Activated effector memory CD4-positive, alpha-beta T cell treated with anti-CD3 and anti-CD28 coated beads, Interleukin-2, amount 50 U/mL, for 16 hours (primary cell): ENCODE measurements around the gene JAG1.

Experiments used
- DNase-seq: peaks from one replicate; pipeline ENCODE4 v3.0.0-alpha.2; 2020

Gene JAG1

DNA sequence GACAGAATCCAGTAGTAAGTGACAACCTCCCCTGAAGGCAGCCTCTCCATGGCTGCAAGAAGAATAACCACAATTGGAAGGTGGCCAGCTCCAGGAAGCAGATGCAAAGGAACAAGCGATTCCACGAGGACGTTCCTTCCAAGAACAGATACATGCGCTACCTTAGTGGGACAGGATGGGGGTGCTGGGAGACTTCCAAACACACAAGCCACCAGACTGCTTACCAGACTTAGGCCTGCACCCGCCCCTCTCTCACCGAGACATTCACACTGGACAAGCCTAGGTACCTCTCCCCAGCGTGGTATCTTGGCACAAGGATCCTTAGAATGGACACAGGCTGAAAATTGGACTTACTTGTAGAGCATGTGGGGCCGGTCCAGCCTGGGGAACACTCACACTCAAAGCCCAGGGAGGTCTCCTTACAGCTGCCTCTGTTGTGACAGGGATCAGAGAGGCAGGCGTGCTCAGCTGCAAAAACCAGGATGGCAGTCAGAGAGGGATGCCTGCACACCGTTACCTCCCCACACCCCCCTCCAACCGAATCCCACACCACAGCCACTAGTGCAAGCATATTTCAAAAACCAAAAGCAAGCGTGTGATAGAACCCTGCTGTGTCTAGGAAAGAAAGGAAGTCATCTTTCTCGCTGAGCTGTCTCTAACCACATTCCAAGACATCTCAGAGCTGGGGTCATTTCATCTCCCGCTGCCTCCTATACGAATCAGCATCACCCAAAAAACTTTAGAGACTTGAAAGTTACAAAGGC is 22.4 kb downstream of the JAG1 start:
- DNase-seq: no peak

DNA sequence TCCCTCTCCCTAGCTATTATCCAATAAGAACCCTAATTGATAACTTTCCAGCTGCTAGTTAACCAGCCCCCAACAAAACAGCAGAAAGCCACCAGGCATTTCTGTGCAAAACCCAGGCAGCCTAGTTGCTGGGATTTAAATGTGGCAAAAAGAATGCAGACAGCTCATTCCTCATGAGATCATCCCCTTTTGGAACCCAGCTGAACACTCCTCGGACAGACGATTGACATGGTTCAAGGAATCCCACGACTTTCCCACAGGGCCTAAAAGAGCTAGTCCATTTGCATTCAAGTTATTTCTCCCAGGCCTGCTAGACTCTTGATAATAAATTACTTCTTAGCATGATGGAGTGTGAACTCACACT is 24.0 kb downstream of the JAG1 start:
- no peak for DNase-seq

DNA sequence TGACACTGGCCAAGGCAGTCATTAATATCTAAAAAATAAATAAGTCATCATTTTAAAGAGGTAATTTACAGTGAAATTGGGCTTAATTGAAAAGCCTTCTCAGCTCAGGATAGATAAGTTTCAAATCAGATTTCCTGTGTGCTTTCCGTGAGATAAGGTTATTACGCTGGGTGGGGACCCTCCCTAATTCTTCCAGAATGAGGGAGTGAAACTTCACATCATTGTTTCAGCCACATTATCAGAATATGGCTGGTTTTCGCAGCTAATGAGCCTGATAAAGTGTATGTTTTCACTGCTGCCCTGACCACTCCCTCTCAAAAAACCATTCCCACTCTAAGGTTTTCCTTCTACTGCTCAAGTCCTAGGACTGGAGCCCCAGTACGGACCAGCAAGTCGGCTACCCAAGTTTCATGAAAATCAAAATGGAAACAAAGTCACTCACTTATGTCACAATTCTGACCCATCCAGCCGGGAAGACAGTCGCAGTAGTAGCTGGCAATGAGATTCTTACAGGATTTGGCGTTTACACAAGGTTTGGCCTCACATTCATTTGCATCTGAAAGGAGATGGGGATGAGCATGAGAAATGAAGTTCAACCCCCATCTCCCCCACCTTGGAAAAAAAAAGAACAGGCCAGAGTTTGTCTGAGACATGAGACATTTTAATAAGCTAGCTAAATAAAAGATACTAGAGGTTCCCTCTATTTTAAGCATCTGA is 24.6 kb downstream of the JAG1 start:
- DNase-seq: no peak

DNA sequence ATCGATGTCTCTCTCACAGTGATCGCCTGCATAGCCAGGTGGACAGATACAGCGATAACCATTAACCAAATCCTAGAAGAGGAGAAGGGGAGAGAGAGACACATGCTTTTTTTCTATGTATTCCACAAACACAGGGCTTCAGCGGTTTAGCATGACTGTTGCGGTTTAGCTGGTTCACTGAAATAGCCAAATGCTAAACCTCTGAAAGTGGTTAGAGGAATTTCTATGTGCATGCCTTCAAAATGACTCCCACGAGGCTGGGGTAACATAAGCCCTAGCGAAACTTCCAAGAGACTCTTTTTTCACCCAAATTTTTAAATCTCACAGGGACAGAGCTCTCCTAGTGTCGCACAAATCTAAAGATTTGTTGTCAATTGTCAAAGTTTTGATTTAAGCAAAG is 25.1 kb downstream of the JAG1 start:
- no peak for DNase-seq

DNA sequence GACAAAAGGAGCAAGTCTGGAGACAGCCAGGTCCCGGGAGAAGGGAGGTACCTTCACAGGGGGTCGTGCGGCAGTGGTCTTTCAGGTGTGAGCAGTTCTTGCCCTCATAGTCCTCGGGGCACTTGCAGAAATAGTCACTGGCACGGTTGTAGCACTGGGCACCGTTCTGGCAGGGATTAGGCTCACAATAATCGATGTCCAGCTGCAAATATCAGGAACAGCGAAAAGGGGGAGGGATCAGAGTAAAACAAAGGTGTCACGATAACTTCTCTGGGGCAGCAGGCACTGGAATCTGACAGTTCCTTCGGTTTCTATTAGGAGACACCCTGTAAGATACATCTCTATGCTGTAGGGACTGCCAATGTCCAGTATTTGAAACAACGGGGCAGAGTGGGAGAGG is 25.9 kb downstream of the JAG1 start:
- no peak for DNase-seq

DNA sequence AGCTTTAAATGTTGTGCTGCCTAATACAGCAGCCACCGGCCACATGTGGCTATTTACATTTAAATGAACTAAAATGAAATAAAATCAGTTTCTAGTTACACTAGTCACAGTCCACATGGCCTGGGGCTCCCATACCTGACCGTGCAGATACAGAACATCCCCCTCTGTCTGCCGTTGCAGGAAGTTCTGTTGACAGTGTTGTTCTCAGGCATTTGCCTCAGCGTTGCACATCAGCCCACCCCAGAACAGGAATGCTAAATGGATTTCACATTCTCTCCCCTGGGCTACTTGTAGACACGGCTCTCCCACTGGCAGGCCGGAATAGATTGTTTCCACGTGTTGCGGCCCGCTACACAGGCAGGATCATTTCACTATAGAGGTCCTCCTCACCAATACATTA is 26.3 kb downstream of the JAG1 start:
- DNase-seq: no peak

DNA sequence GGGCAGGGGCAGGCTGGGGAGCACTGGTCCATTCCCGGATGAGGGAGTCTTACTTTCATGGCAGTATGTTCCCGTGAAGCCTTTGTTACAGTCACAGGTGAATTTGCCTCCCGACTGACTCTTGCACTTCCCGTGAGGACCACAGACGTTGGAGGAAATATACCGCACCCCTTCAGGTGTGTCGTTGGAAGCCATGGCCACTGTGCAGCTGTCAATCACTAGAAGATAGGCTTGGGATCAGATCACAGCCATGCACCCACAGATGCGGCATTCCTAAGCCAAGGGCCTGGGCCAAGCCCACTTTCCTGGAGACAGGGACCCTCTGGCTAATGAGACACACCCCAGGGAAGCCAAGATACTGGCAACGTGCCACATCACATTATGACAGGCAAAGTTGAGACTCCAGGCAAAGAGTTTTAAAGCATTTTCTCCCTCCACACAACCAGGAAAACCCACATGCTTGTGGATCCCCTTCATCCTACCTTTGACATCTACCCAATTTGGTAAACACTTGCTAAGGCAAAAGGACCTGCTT is 26.8 kb downstream of the JAG1 start:
- DNase-seq: no peak

DNA sequence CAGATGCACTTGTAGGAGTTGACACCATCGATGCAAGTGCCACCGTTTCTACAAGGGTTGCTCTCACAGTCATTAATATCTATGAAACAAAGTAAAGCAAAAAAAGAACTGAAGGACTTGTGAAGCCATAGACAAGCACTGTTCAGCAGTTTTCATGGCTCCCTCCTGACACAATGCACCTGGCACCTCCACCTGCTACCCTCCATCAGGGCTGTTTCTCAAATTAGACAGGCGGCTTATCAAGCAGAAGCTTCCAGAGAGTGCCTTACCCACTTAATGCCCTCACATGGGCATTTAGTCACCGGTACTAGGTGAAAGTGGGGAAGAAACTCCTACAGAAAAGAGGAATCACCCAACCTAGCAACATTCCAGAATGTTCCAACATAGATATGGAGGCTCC is 27.8 kb downstream of the JAG1 start:
- DNase-seq: no peak

DNA sequence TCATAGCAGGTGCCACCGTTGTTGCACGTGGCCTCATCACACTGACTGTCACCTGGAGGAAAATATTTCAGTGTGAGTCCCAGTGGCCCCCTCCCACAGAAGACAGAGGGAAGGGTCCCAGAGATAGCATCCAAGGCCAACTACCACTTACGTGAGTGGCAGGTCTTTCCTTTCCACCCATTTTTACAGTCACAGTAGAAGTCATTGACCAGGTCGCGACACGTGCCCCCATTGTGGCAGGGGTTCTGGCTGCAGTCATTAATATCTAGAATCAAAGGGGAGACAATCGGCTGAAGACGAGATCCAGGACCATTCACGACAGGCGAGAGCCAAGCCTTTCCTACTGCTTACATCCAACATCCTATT is 28.6 kb downstream of the JAG1 start:
- no peak for DNase-seq

DNA sequence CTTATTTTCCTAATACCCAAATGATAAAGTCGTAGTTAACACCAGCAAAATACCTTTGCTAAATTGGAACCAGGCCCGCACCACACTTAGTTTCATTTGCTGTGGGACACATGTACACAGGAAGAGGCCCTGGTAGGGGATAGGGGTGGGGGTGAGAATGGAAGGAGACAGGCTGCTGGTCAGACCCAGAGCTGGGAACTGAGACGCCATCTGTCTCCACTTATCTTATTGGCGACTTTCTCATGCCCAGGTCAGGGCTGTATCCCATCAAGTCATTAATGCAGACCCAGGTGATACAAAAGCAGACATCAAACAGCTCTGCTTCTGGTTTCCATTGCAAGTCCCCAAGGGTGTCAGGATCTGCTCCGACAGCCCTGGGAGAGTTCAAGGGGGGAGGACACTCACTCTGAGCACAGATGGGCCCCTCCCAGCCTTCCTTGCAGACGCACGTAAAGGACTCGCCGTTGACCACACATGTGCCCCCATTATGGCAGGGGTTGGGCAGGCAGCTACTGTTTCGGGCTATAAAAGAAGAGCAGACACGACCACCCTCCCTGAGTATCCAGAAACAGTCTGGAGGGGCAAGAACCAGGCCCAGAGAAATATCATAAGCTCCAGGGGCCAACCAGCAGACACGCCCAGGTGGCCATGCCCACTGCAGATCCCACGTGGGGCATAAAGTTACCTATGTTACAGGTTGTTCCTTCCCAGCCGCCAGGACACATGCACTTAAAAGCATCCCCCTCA is 29.2 kb downstream of the JAG1 start:
- DNase-seq: no peak

DNA sequence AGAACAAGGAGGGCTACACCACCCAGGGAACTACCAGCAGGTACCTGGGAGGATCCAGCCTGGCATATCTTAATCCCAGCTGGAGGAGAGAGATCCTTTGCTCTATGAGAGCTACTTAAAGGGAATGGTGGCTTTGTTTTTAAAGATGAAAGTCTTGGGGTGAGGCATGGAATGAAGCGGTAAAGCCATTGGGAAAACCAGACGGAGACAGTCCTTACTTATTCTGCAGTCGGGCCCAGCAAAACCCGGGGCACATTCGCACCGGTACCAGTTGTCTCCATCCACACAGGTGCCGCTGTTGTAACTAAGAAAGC is 30.3 kb downstream of the JAG1 start:
- DNase-seq: no peak

DNA sequence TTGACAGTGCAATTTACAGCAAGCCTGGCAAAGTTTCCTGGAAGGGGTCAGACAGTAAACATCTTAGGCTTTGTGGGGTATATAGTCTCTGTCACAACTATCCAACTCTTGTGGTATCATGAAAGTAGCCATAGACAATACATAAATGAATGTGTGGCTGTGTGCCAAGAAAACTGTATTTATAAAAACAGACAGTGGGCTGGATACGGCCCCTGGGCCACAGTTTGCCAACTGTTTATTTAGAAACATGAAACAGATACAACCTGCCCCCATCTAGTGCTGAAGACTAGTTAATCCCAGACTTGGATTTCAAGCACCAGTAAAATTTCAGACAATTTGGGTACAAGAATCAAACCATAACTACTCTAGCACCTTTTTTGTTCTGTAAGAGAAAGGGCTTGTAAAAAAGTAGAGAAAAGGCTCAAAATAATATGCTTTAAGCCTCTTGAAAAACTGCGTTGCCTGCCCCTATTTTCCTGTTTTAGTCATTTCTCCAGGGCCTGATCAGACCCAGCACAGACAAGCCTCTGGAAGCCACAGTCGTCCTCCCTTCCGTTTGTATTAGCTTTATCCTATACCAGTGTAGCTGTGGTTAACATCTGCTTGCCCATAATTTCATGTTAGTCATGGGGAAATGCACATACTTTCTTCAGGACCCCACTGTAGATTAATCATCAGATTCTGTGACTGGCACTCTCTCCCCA is 30.8 kb downstream of the JAG1 start:
- no peak for DNase-seq

DNA sequence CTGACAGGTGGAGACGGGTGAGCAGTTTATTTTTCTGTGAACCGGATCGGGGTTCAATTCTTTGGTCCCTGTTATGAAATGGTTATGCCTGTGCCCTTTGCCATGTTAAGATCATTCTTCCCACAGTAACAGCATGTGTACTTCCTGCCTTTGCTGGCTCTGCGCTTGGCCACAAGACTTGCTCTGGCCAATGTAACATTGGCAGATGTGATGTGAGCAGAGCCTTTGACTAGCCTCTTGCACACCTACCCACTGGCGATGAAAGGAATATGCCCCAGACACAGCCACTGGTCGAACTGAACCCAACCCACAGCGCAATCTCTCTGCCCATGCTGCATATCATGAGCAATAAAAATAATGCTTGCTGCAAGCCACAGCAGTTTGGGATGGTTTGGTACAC is 31.9 kb downstream of the JAG1 start:
- no peak for DNase-seq

DNA sequence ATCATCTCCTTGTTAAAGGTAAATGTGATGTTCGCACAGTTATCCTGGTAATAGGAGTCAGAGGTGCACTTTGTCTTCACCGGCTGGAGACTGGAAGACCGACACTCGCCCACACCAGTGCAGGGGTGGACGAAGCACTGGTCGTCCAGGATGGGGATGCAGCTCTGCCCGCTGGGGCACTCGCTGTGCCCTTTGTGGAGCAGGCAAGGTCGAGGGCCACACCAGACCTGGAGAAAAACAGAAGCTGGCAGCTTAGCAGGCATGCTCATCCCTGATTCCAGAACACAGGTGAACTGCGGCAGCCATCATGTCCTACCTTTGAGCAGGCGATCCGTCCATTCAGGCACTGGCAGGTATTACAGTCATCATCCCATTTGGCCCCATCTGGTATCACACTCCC is 32.3 kb downstream of the JAG1 start:
- DNase-seq: no peak

DNA sequence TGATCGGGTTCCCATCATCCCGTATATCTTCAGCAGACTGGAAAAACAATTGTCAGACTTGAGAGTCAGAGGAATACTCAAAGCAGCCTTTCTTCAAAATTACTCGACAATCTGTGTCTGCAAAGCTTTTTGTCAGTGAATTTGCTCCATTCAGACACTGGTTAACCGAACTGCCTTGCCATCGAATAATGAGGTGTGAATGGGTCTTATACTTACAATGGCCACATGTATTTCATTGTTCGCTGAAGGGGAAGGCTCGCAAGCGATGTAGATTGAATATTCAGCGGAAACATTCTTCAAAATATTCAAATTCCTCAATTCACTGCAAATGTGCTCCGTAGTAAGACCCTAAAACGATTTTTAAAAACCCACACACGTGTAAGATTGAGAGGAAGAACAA is 32.9 kb downstream of the JAG1 start:
- DNase-seq: no peak

DNA sequence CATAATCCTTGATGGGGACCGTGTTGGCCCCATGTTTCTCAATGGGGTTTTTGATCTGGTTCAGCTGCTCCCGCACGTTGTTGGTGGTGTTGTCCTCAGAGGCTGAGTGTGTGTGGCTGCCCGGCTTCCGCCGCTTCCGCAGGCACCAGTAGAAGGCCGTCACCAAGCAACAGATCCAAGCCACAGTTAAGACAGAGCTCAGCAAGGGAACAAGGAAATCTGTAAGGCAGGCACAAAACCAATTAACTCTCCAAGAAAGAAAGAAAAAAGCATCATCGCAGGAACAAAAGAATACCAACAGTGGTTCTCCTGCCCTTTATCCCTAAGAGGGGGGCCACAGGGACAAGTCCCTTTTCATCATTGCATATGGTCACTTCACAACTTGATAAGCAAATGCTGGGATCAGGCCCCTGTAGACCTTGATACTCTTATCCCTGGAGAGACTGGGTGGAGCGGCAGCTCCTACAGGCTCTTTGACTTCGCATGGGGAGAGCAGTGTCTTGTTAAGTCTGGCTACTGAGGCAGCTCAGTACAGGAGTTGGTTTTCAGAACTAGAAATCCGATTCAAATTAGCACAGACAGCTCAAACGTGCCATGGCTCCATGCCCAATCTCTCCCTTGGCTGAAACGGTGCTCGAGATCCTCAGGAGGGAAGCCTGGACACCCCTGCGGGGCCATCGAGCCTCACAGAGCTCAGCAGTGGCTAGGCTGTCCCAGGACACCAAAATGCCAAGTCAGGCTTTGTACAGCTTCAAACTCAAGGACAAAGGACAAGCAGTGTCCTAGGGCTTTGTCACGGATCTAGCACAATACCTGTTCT is 33.9 kb downstream of the JAG1 start:
- DNase-seq: no peak

DNA sequence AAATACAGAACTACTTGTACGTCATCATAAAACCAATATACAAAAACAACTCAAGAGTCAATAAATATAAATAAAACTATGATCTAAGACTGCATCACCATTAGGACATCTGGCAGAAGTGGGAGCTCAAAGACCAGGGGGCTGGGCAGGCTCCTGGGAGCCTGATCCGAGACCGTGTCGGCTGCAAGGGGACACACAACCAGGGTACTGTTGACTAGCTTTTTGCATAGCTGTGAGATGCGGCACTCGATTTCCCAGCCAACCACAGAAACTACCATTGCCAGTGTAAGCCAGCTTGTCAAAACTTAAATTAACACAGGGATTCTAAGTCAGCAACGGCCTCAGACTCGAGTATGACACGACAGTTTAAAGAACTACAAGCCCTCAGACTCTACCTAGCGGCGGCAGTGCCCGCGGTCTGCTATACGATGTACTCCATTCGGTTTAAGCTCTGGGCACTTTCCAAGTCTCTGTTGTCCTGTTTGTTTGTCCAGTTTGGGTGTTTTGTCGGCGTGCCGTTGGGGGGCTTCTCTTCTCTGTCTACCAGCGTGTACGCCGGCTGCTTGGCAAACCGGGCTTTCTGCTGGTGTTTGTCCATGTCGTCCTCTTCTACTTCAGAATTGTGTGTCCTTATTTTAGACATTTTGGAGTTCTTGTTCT is 34.6 kb downstream of the JAG1 start:
- no peak for DNase-seq

DNA sequence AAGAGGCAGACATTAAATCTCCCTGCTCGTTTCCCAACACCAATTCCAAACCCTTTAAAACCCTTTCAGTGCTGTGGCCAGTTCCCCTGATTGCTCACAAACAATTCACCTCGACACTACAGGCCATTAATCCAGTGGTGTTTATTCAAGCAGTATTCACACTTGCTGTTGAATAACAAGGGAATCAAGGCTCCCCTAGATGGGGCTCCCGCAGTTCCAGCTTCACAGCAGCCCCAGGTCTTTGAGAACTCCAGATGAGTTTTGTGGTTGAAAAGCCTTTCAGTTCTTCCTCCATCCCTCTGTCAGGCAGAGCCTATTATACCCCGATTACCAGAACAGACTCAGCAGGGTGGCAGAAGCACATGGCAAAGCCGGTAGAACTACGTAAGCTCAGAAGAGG is 36.2 kb downstream of the JAG1 start:
- no peak for DNase-seq

DNA sequence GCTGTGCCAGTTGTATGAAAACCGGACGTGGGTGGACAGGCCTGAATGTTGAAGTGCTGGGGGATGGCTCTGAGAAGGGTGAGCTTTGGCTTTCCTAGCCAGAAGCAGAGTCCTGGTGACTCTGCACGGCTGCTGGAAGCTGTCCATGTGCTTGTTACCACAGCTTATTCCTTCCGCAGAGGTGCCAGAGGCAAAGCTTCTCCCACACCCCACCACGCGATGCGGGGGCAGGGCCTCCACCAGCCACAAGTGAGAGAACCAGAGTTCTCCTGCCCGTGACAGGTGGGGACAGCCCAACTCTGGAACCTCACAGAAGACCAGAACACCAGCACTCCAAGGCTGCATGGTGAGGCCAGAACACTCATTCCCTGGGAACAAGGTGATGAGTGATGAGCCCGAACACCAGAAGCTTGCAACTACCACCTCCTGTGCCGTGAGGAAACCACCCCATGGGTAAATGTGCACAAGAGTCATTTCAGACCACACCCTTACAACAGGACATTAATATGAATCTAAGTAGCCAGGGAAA is 36.7 kb downstream of the JAG1 start:
- DNase-seq: no peak

DNA sequence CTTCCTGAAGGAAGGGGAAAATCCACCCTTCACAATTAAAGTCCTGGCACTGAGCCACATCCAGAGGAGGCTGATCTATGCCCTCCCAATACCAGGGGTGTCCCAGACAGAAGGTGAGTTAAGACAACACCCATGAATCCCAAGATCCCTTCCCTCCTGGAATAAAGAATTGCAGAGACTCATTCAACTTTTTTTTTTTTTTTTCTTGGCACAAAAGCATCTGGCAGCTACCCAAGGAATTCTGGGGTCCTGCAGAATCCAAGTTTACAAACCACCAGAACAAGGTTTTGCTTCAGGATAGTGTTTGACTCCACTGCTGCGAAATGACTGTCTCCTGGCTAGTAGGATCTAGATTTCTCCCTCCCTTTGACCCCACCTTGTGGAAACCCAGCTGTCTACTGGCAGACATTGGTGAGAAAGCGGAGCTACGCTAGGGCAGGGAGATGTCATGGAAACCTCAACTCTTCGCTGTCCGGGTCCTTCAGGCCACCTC is 37.4 kb downstream of the JAG1 start:
- DNase-seq: no peak

DNA sequence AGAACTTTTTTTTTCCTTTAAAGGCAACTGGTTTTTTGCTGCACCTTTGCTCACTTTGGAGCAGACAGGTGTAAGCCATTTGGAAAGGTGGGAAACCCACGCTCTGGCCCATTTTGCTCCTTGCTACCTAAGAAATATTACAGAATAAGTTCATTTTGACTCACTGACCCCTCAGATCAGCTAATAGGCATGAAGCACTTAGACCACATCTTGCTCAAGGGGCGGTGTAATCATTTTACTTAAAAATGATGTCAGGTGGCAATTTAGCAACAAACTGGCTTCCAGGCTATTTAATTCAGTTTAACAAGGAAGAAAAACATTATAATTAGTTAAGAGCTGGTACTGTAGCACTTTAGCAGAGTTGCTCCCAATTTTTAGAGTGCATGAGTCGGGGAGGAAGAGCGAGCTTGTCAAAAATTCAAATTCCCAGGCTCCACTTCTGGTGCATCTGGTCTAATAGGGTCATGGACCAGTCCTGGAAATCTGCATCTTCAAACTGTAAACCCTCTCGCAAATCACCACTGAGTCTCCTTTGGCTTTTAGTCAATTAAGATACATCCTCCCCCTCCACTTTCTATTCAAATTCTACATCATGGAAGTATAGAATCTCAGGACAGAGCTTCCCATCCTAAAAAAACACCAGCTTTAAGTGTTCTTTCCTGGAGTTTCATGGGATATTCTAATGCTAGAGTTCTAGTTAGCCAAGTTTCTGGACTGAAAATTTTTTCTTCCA is 38.2 kb downstream of the JAG1 start:
- no peak for DNase-seq
